HG02938 (cell line): ENCODE measurements around the gene GLS.
"Not testable (repeated sequence)": the region's sequence is repeated elsewhere in the genome, so short reads cannot be mapped to it uniquely, and the experiment has no call there.

Source experiments
- ATAC-seq: cut with Tn5 transposase; IDR thresholded peaks from one replicate; pipeline ENCODE4 v1.9.1; 2021; ENCODE audit warnings: mild to moderate bottlenecking, moderate library complexity; ENCODE audit not compliant: unreplicated experiment

GLS gene

GRCh38 chr2:190882856-190883582 is 2.4 kb downstream of the GLS start:
- ATAC-seq, result no peak

GRCh38 chr2:190885844-190886243 is 5.2 kb downstream of the GLS start:
- ATAC-seq, result not testable (repeated sequence)

- peak; percentile 80 for ATAC-seq
Observed at GRCh38 chr2:190887089-190887488, 6.5 kb downstream of the GLS start.

GRCh38 chr2:190888449-190888848 is 7.8 kb downstream of the GLS start:
- no peak for ATAC-seq

GRCh38 chr2:190889175-190889943 is 8.7 kb downstream of the GLS start:
- no peak for ATAC-seq

- ATAC-seq, result peak; percentile 47
Observed at GRCh38 chr2:190891372-190891771, 10.8 kb downstream of the GLS start.

GRCh38 chr2:190891889-190892288 is 11.3 kb downstream of the GLS start:
- no peak for ATAC-seq

- ATAC-seq, result no peak
Observed at GRCh38 chr2:190893157-190893556, 12.5 kb downstream of the GLS start.

- no peak for ATAC-seq
Observed at GRCh38 chr2:190896477-190896876, 15.9 kb downstream of the GLS start.

- ATAC-seq, result no peak
Observed at GRCh38 chr2:190903693-190904450, 23.3 kb downstream of the GLS start.

- ATAC-seq, result no peak
Observed at GRCh38 chr2:190904640-190905261, 24.1 kb downstream of the GLS start.

- no peak for ATAC-seq
Observed at GRCh38 chr2:190908532-190908931, 27.9 kb downstream of the GLS start.

GRCh38 chr2:190909680-190910079 is 29.1 kb downstream of the GLS start:
- ATAC-seq, result no peak

- ATAC-seq, result no peak
Observed at GRCh38 chr2:190910341-190911136, 29.9 kb downstream of the GLS start.

- ATAC-seq, result peak; percentile 95
Observed at GRCh38 chr2:190911813-190912212, 31.2 kb downstream of the GLS start.

- no peak for ATAC-seq
Observed at GRCh38 chr2:190912726-190913125, 32.1 kb downstream of the GLS start.

GRCh38 chr2:190913725-190914124 is 33.1 kb downstream of the GLS start:
- no peak for ATAC-seq

- no peak for ATAC-seq
Observed at GRCh38 chr2:190916829-190917228, 36.2 kb downstream of the GLS start.

GRCh38 chr2:190920085-190920484 is 39.5 kb downstream of the GLS start:
- no peak for ATAC-seq

- no peak for ATAC-seq
Observed at GRCh38 chr2:190922376-190922775, 41.8 kb downstream of the GLS start.
